HG03354 (cell line): ENCODE data around the gene NPPA.

Source experiments
- ATAC-seq: cut with Tn5 transposase; IDR thresholded peaks from one replicate; pipeline ENCODE4 v1.9.1; 2021; ENCODE audit warnings: mild to moderate bottlenecking; ENCODE audit not compliant: unreplicated experiment, poor library complexity, severe bottlenecking

Gene NPPA

GRCh38 chr1:11875094-11875493 is 27.5 kb upstream of the NPPA start:
- ATAC-seq = no peak

GRCh38 chr1:11874624-11875023 is 27.0 kb upstream of the NPPA start:
- no peak for ATAC-seq

- no peak for ATAC-seq
Observed at GRCh38 chr1:11874258-11874562, 26.6 kb upstream of the NPPA start.

- ATAC-seq = no peak
Observed at GRCh38 chr1:11873395-11874257, 26.0 kb upstream of the NPPA start.

- no peak for ATAC-seq
Observed at GRCh38 chr1:11872545-11872944, 25.0 kb upstream of the NPPA start.

GRCh38 chr1:11869650-11870207 is 22.1 kb upstream of the NPPA start:
- ATAC-seq = no peak

- no peak for ATAC-seq
Observed at GRCh38 chr1:11869104-11869503, 21.5 kb upstream of the NPPA start.

GRCh38 chr1:11868331-11868980 is 20.9 kb upstream of the NPPA start:
- ATAC-seq = no peak

GRCh38 chr1:11862890-11863289 is 15.3 kb upstream of the NPPA start:
- ATAC-seq = no peak

- no peak for ATAC-seq
Observed at GRCh38 chr1:11860587-11860986, 13.0 kb upstream of the NPPA start.

GRCh38 chr1:11860083-11860482 is 12.5 kb upstream of the NPPA start:
- no peak for ATAC-seq

GRCh38 chr1:11858968-11859871 is 11.6 kb upstream of the NPPA start:
- no peak for ATAC-seq

- no peak for ATAC-seq
Observed at GRCh38 chr1:11858613-11858967, 11.0 kb upstream of the NPPA start, which contains the start of gene NPPB. TSS of gene NPPB (minus strand) at chr1:11858945. CDS start at chr1:11858833, 112 bp downstream.

GRCh38 chr1:11858158-11858557 is 10.6 kb upstream of the NPPA start:
- ATAC-seq = no peak

- no peak for ATAC-seq
Observed at GRCh38 chr1:11857164-11857851, 9.7 kb upstream of the NPPA start.

GRCh38 chr1:11856698-11857097 is 9.1 kb upstream of the NPPA start:
- no peak for ATAC-seq

GRCh38 chr1:11855430-11855829 is 7.8 kb upstream of the NPPA start:
- no peak for ATAC-seq

- ATAC-seq = no peak
Observed at GRCh38 chr1:11854519-11854918, 6.9 kb upstream of the NPPA start.

GRCh38 chr1:11851180-11851579 is 3.6 kb upstream of the NPPA start:
- ATAC-seq = no peak

GRCh38 chr1:11850156-11850555 is 2.6 kb upstream of the NPPA start:
- ATAC-seq = no peak
